Measurements from ENCODE around the gene CDC42BPA.

- no peak for TF ChIP-seq GATA2 (IDR thresholded peaks at IDR 0.05; ENCODE audit: low read depth, low read length)
- no peak for TF ChIP-seq GATA3 (IDR thresholded peaks at IDR 0.05; ENCODE audit: low read depth, low read length)
Measured at GRCh38 chr1:226949401-226949800, 368.9 kb downstream of the CDC42BPA start.

Measured in SH-SY5Y (cell line).